ENCODE measurements around the gene BORCS8. TPM values are rescaled to one million over a fixed set of nuclear protein-coding genes. Genes with fewer than 3 reads are reported as not detected.
A peak's percentile ranks its signal among the peaks of the same experiment; 100 is the strongest.

BORCS8 gene
- total and polyA plus RNA-seq, 2 of the 13 experiments (the other 11 are each of a cell fraction or from before 2014, with no cell fraction given), result 9.6 to 13.3 TPM

DNA sequence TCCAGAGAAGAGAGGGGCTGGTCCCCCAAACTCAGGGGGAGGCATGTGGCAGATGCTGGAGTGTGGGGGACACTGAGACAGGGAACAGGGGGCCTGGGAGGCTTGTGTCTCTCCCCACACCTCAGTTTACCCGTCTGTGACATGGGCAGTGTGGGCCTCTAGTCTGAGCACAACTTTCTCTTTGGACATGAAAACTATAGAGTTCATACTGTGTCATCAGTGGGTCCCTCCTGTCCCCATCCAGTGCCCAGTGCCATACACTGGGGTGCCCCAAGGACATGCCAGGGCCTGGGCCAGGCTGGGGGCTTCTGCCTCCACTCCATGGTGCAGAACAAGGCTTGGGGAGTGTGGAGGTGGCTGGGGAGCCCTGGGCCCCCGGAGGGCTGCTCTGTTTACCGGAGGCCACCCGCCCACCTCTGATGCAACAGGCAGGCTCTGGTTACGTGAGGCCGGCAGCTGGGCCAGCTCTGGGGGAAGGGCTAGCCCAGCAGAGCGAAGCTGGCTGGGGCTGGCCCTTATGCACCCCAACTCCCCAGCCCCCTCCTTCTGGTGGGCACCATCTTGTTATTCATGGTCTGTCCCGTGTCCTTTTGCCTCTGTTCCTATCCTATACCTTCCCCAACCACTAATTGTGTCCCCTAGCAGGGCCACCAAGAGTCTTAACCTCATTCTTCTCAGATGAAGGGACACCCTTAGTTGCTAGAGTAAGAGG lies 20.0 kb downstream of the BORCS8 start (continued):
- TF ChIP-seq, protein P1, sequence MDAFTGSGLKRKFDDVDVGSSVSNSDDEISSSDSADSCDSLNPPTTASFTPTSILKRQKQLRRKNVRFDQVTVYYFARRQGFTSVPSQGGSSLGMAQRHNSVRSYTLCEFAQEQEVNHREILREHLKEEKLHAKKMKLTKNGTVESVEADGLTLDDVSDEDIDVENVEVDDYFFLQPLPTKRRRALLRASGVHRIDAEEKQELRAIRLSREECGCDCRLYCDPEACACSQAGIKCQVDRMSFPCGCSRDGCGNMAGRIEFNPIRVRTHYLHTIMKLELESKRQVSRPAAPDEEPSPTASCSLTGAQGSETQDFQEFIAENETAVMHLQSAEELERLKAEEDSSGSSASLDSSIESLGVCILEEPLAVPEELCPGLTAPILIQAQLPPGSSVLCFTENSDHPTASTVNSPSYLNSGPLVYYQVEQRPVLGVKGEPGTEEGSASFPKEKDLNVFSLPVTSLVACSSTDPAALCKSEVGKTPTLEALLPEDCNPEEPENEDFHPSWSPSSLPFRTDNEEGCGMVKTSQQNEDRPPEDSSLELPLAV (CRISPR knock-in tag; conservative IDR thresholded peaks at IDR 0.05; ENCODE audit: low read depth), result no peak
- TF ChIP-seq DNMT3B (CRISPR knock-in tag; conservative IDR thresholded peaks at IDR 0.05), result no peak
- no peak for TF ChIP-seq JUN (CRISPR knock-in tag; IDR thresholded peaks at IDR 0.05)
- TF ChIP-seq, protein P2, sequence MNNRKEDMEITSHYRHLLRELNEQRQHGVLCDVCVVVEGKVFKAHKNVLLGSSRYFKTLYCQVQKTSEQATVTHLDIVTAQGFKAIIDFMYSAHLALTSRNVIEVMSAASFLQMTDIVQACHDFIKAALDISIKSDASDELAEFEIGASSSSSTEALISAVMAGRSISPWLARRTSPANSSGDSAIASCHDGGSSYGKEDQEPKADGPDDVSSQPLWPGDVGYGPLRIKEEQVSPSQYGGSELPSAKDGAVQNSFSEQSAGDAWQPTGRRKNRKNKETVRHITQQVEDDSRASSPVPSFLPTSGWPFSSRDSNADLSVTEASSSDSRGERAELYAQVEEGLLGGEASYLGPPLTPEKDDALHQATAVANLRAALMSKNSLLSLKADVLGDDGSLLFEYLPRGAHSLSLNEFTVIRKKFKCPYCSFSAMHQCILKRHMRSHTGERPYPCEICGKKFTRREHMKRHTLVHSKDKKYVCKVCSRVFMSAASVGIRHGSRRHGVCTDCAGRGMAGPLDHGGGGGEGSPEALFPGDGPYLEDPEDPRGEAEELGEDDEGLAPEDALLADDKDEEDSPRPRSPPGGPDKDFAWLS (CRISPR knock-in tag; IDR thresholded peaks at IDR 0.05; ENCODE audit: borderline replicate concordance), result peak; percentile 40; the same call in 1 of the 2 replicates
- TF ChIP-seq ZNF383 (CRISPR knock-in tag; IDR thresholded peaks at IDR 0.05; ENCODE audit: borderline replicate concordance), result no peak
- TF ChIP-seq, protein P3, sequence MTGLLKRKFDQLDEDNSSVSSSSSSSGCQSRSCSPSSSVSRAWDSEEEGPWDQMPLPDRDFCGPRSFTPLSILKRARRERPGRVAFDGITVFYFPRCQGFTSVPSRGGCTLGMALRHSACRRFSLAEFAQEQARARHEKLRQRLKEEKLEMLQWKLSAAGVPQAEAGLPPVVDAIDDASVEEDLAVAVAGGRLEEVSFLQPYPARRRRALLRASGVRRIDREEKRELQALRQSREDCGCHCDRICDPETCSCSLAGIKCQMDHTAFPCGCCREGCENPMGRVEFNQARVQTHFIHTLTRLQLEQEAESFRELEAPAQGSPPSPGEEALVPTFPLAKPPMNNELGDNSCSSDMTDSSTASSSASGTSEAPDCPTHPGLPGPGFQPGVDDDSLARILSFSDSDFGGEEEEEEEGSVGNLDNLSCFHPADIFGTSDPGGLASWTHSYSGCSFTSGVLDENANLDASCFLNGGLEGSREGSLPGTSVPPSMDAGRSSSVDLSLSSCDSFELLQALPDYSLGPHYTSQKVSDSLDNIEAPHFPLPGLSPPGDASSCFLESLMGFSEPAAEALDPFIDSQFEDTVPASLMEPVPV (CRISPR knock-in tag; IDR thresholded peaks at IDR 0.05), result no peak
- TF ChIP-seq, protein P4, sequence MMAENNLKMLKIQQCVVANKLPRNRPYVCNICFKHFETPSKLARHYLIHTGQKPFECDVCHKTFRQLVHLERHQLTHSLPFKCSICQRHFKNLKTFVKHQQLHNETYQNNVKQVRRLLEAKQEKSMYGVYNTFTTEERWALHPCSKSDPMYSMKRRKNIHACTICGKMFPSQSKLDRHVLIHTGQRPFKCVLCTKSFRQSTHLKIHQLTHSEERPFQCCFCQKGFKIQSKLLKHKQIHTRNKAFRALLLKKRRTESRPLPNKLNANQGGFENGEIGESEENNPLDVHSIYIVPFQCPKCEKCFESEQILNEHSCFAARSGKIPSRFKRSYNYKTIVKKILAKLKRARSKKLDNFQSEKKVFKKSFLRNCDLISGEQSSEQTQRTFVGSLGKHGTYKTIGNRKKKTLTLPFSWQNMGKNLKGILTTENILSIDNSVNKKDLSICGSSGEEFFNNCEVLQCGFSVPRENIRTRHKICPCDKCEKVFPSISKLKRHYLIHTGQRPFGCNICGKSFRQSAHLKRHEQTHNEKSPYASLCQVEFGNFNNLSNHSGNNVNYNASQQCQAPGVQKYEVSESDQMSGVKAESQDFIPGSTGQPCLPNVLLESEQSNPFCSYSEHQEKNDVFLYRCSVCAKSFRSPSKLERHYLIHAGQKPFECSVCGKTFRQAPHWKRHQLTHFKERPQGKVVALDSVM (CRISPR knock-in tag; IDR thresholded peaks at IDR 0.05), result peak; percentile 73
- TF ChIP-seq ZFAT (CRISPR knock-in tag; conservative IDR thresholded peaks at IDR 0.05), result no peak
- TF ChIP-seq ZNF780A (CRISPR knock-in tag; IDR thresholded peaks at IDR 0.05), result no peak
- TF ChIP-seq HHEX (CRISPR knock-in tag; IDR thresholded peaks at IDR 0.05), result peak; percentile 37; the same call in 1 of the 2 replicates
- TF ChIP-seq, protein P5, sequence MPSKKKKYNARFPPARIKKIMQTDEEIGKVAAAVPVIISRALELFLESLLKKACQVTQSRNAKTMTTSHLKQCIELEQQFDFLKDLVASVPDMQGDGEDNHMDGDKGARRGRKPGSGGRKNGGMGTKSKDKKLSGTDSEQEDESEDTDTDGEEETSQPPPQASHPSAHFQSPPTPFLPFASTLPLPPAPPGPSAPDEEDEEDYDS (CRISPR knock-in tag; IDR thresholded peaks at IDR 0.05), result no peak
- no peak for TF ChIP-seq SCMH1 (CRISPR knock-in tag; IDR thresholded peaks at IDR 0.05; ENCODE audit: borderline replicate concordance)
- TF ChIP-seq, protein P6, sequence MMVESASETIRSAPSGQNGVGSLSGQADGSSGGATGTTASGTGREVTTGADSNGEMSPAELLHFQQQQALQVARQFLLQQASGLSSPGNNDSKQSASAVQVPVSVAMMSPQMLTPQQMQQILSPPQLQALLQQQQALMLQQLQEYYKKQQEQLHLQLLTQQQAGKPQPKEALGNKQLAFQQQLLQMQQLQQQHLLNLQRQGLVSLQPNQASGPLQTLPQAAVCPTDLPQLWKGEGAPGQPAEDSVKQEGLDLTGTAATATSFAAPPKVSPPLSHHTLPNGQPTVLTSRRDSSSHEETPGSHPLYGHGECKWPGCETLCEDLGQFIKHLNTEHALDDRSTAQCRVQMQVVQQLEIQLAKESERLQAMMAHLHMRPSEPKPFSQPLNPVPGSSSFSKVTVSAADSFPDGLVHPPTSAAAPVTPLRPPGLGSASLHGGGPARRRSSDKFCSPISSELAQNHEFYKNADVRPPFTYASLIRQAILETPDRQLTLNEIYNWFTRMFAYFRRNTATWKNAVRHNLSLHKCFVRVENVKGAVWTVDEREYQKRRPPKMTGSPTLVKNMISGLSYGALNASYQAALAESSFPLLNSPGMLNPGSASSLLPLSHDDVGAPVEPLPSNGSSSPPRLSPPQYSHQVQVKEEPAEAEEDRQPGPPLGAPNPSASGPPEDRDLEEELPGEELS (CRISPR knock-in tag; IDR thresholded peaks at IDR 0.05), result peak; percentile 80
- TF ChIP-seq SALL1 (CRISPR knock-in tag; IDR thresholded peaks at IDR 0.05), result peak; percentile 78
- peak; percentile 63 for TF ChIP-seq AGO2 (optimal IDR thresholded peaks at IDR 0.05; ENCODE audit: low read depth, low read length)
